ENCODE data around the gene PLXNA4.

PLXNA4 gene

GRCh38 chr7:132527467-132528410 is 48.5 kb downstream of the PLXNA4 start:
- DNase-seq, result no peak

- peak; percentile 55 for DNase-seq
These were observed 50.0 kb downstream of the PLXNA4 start for GRCh38 chr7:132526111-132526740.

GRCh38 chr7:132521423-132521822 is 54.8 kb downstream of the PLXNA4 start:
- DNase-seq, result no peak

- DNase-seq, result no peak
These were observed 55.5 kb downstream of the PLXNA4 start for GRCh38 chr7:132520591-132521280.

GRCh38 chr7:132519936-132520335 is 56.3 kb downstream of the PLXNA4 start:
- peak; percentile 36 for DNase-seq

- DNase-seq, result no peak
These were observed 57.5 kb downstream of the PLXNA4 start for GRCh38 chr7:132518839-132519173.

- DNase-seq, result peak; percentile 47
These were observed 58.0 kb downstream of the PLXNA4 start for GRCh38 chr7:132518102-132518838.

- DNase-seq, result no peak
These were observed 60.0 kb downstream of the PLXNA4 start for GRCh38 chr7:132516042-132516840.

- DNase-seq, result no peak
These were observed 61.1 kb downstream of the PLXNA4 start for GRCh38 chr7:132515181-132515580.

GRCh38 chr7:132514430-132514829 is 61.8 kb downstream of the PLXNA4 start:
- no peak for DNase-seq

GRCh38 chr7:132511921-132512320 is 64.3 kb downstream of the PLXNA4 start:
- DNase-seq, result no peak

- no peak for DNase-seq
These were observed 64.9 kb downstream of the PLXNA4 start for GRCh38 chr7:132511387-132511786.

GRCh38 chr7:132509643-132510042 is 66.6 kb downstream of the PLXNA4 start:
- no peak for DNase-seq

GRCh38 chr7:132508724-132509353 is 67.4 kb downstream of the PLXNA4 start:
- DNase-seq, result no peak

GRCh38 chr7:132504852-132505251 is 71.4 kb downstream of the PLXNA4 start:
- no peak for DNase-seq

- DNase-seq, result no peak
These were observed 72.2 kb downstream of the PLXNA4 start for GRCh38 chr7:132504071-132504470.

- DNase-seq, result no peak
These were observed 72.9 kb downstream of the PLXNA4 start for GRCh38 chr7:132503415-132503814.

- DNase-seq, result no peak
These were observed 74.3 kb downstream of the PLXNA4 start for GRCh38 chr7:132501956-132502355.

GRCh38 chr7:132500727-132501440 is 75.4 kb downstream of the PLXNA4 start:
- no peak for DNase-seq

GRCh38 chr7:132499487-132499886 is 76.8 kb downstream of the PLXNA4 start:
- DNase-seq, result no peak

- no peak for DNase-seq
These were observed 77.2 kb downstream of the PLXNA4 start for GRCh38 chr7:132499065-132499464.
